SK-N-SH (cell line): ENCODE results near the gene B4GALNT2. TPM values are rescaled to one million over a fixed set of nuclear protein-coding genes. Genes with fewer than 3 reads are reported as not detected.
"Not testable (repeated sequence)": the region's sequence is repeated elsewhere in the genome, so short reads cannot be mapped to it uniquely, and the experiment has no call there.

Source experiments
- CTCF ChIA-PET: fragments of 300-600, 350-600 bp; formaldehyde crosslinking; extraction: SDS; loops from one replicate; lab custom pipeline; 2021; lab: Yijun Ruan, JAX
- POLR2A ChIA-PET: fragments of 350-600 bp; sonication (Branson Sonifier 250); formaldehyde crosslinking; extraction: SDS; loops from one replicate; lab custom pipeline; 2020; ENCODE audit warnings: antibody characterized with exemption, inconsistent platforms; lab: Yijun Ruan, JAX
- DNase-seq: peaks from one replicate; pipeline ENCODE4 v3.0.0; 2012
- H2AFZ ChIP-seq: fragments of 200-600 bp; sonication (generic); 2 replicates; pipeline ENCODE4 v1.8.1; 2016; ENCODE audit warnings: antibody characterized with exemption, mild to moderate bottlenecking, low read depth
- H3F3A ChIP-seq: fragments of 200-600 bp; sonication (generic); replicated peaks from 2 replicates; pipeline ENCODE3; 2016; ENCODE audit warnings: antibody characterized with exemption, mild to moderate bottlenecking; ENCODE audit not compliant: insufficient read depth
- H3K27ac ChIP-seq, 2 experiments: fragments of 200-500 bp in 1 of 2; fragments of 200-600 bp in 1 of 2; sonication (Bioruptor generic) in 1 of 2; sonication (generic), shearing (Covaris generic) in 1 of 2; 2 replicates each; pipeline versions ENCODE4 v1.5.1 to v1.6.1; 2014 to 2016; ENCODE audit warnings: low read depth in 2 of 2, inconsistent platforms in 1 of 2, low read length in 1 of 2, mild to moderate bottlenecking in 1 of 2, mixed read lengths in 1 of 2
- H3K27me3 ChIP-seq: fragments of 200-600 bp; sonication (generic), shearing (Covaris generic); 2 replicates; pipeline ENCODE4 v1.6.1; 2016; ENCODE audit warnings: mixed run types; ENCODE audit not compliant: insufficient read depth
- H3K36me3 ChIP-seq, 2 experiments: fragments of 200-500 bp in 1 of 2; fragments of 200-600 bp in 1 of 2; sonication (Bioruptor generic) in 1 of 2; sonication (generic) in 1 of 2; replicated peaks in 1 of 2; 2 replicates each; pipeline versions ENCODE3 to v1.5.1; 2014 to 2016; ENCODE audit warnings: low read length in 1 of 2, mild to moderate bottlenecking in 1 of 2; ENCODE audit not compliant: insufficient read depth in 2 of 2, control insufficient read depth in 1 of 2
- H3K4me1 ChIP-seq, 2 experiments: fragments of 200-500 bp in 1 of 2; fragments of 200-600 bp in 1 of 2; sonication (Bioruptor generic) in 1 of 2; sonication (generic), shearing (Covaris generic) in 1 of 2; 2 replicates each; pipeline versions ENCODE4 v1.5.1 to v1.6.1; 2014 to 2016; ENCODE audit warnings: low read depth in 1 of 2, low read length in 1 of 2, mixed run types in 1 of 2; ENCODE audit not compliant: insufficient read depth in 2 of 2, control insufficient read depth in 1 of 2
- H3K4me2 ChIP-seq: fragments of 200-600 bp; sonication (generic), shearing (Covaris generic); 2 replicates; pipeline ENCODE4 v1.6.1; 2017; ENCODE audit warnings: mixed run types
- H3K4me3 ChIP-seq, 2 experiments: fragments of 200-500 bp in 1 of 2; fragments of 200-600 bp in 1 of 2; sonication (Bioruptor generic) in 1 of 2; sonication (generic), shearing (Covaris generic) in 1 of 2; 2 replicates each; pipeline versions ENCODE4 v1.5.1 to v1.8.1; 2014 to 2016; ENCODE audit warnings: low read depth in 2 of 2, inconsistent platforms in 1 of 2, low read length in 1 of 2, mild to moderate bottlenecking in 1 of 2, mixed read lengths in 1 of 2, moderate library complexity in 1 of 2
- H3K79me2 ChIP-seq: fragments of 200-600 bp; sonication (generic); 2 replicates; pipeline ENCODE4 v1.8.1; 2017; ENCODE audit warnings: mild to moderate bottlenecking; ENCODE audit not compliant: insufficient read depth
- H3K9ac ChIP-seq: fragments of 200-600 bp; sonication (generic); 2 replicates; pipeline ENCODE4 v1.6.1; 2017; ENCODE audit warnings: mixed run types
- H3K9me2 ChIP-seq: fragments of 200-600 bp; sonication (generic); 2 replicates; pipeline ENCODE4 v1.6.1; 2017; ENCODE audit warnings: mixed run types
- H3K9me3 ChIP-seq: fragments of 200-600 bp; sonication (generic); 2 replicates; pipeline ENCODE4 v1.6.1; 2017; ENCODE audit warnings: mixed run types, mild to moderate bottlenecking, moderate library complexity
- H4K20me1 ChIP-seq: fragments of 200-600 bp; sonication (generic); 2 replicates; pipeline ENCODE4 v1.6.1; 2017; ENCODE audit warnings: mild to moderate bottlenecking, mixed run types; ENCODE audit not compliant: insufficient read depth
- EZH2phosphoT487 ChIP-seq: fragments of 200-600 bp; sonication (generic); IDR thresholded peaks from 2 replicates; pipeline ENCODE4 v1.6.1; 2017; ENCODE audit warnings: low read depth, mixed run types, mild to moderate bottlenecking, antibody characterized with exemption, moderate library complexity, borderline replicate concordance
- JUND ChIP-seq: IDR thresholded peaks from 2 replicates; pipeline ENCODE4 v1.4.0; 2012
- MAX ChIP-seq: IDR thresholded peaks from 2 replicates; pipeline ENCODE4 v1.4.0; 2012; ENCODE audit warnings: low read depth
- RCOR1 ChIP-seq: fragments of 150-350 bp; IDR thresholded peaks from 2 replicates; pipeline ENCODE4 v1.6.1; 2017; ENCODE audit warnings: antibody characterized with exemption, low read length
- SMC3 ChIP-seq: IDR thresholded peaks from 2 replicates; pipeline ENCODE4 v1.6.1; 2012; ENCODE audit warnings: low read depth, low read length, improper control_type of control experiment
- TAF1 ChIP-seq: IDR thresholded peaks from 2 replicates; pipeline ENCODE4 v1.6.1; 2012; ENCODE audit warnings: low read depth, mild to moderate bottlenecking, low read length, moderate library complexity, borderline replicate concordance
- USF1 ChIP-seq: IDR thresholded peaks from 2 replicates; pipeline ENCODE4 v1.4.0; 2012; ENCODE audit warnings: low read depth, borderline replicate concordance
- YY1 ChIP-seq: IDR thresholded peaks from 2 replicates; pipeline ENCODE4 v1.4.0; 2012; ENCODE audit warnings: low read depth, mild to moderate bottlenecking
- WGBS: methylation state at CpG from one replicate; pipeline ENCODE4 v1.1.6; 2017; ENCODE audit warnings: low lambda C conversion rate; 5-methylcytosine and 5-hydroxymethylcytosine counted together
- polyA plus RNA-seq, 3 experiments: library from polyadenylated mRNA; depleted of rRNA; stranded (reverse); fragments of >200 nt; gene quantifications; 2 replicates each; pipeline ENCODE4 v1.2.3, GENCODE V29; 2012

Gene B4GALNT2
- polyA plus RNA-seq, 1 of the 3 experiments (the other 2 are of a cell fraction): not detected

DNA sequence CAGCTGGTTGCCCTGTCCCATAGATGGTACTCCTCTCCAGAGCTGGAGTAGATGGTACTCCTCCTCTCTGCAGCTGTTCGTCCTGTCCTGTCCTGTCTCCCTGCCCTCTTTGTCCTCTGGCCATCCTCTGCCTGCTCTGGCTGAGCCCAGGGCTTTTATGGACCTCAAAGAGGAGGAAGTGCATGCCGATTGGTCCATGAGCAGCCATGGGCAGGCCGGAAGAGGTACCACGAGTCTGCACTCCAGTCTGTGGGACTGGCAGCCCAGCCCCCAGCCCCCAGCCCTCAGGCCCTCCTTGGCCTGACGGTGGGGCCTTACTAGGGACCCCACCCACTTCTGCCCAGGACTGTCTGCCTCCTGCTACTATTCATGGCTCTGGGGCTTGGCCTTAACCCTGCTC is 50.8 kb downstream of the B4GALNT2 start:
- TF ChIP-seq SMC3 (no peak), RCOR1 (no peak)
- no peaks in the 10 kb centered on the region for H3K79me2 ChIP-seq
- ChIA-PET POLR2A (no interaction called here), CTCF (interaction anchor here (7.3 kb wide), 1 partner anchor 45 kb away, joined by 100 read pairs; the partner anchor contains the start of gene PHOSPHO1)
- no peak overlapping the region for H2AFZ ChIP-seq
- H3K36me3 ChIP-seq: no peaks in the 10 kb centered on the region
- H3K4me3 ChIP-seq: no peak overlapping the region
- H3K27me3 ChIP-seq: peaks cover 27% of the 10 kb centered on the region; the same call in 1 of the 2 replicates
- H3K4me1 ChIP-seq: no peaks in the 10 kb centered on the region
- no peaks in the 10 kb centered on the region for H3K9me3 ChIP-seq
- H3F3A ChIP-seq: no peaks in the 10 kb centered on the region
- no peak overlapping the region for H3K9ac ChIP-seq
- no peak overlapping the region for H3K27ac ChIP-seq
- H3K9me2 ChIP-seq: no peaks in the 10 kb centered on the region
- no peak for DNase-seq
- H3K4me2 ChIP-seq: no peak overlapping the region
- WGBS: 4% methylated on average over 5 of the region's 5 CpGs
- H4K20me1 ChIP-seq: no peaks in the 10 kb centered on the region

DNA sequence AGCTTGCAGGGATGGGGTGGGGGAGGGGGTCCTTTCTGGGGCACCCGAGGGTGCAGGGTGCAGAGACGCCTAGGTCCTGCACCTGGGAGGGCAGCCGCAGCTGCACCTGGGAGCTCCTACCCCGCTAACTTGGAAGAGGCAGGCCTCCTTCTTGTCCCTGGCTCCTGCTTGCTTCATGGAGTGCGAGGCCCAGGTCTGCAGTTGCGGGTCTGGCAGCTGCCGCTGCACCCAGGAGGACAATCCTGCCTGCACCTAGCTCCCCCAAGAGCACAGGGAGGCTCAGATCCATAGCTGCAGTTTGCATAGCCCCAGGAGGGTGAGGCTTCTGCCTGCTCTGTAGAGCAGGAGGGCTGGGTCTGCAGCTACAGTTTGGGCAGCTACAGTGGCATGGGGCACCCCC is 51.2 kb downstream of the B4GALNT2 start:
- Histone ChIP-seq H3K36me3 (no peaks in the 10 kb centered on the region), H3K9me3 (no peaks in the 10 kb centered on the region), H3K9ac (no peak overlapping the region), H2AFZ (no peak overlapping the region), H3K4me3 (no peak overlapping the region), H3K27me3 (peaks cover 22% of the 10 kb centered on the region; the same call in 1 of the 2 replicates), H4K20me1 (no peaks in the 10 kb centered on the region), H3K79me2 (no peaks in the 10 kb centered on the region), H3K4me2 (no peak overlapping the region), H3F3A (no peaks in the 10 kb centered on the region), H3K9me2 (no peaks in the 10 kb centered on the region), H3K27ac (no peak overlapping the region), H3K4me1 (no peaks in the 10 kb centered on the region)
- TF ChIP-seq MAX (no peak), TAF1 (no peak), JUND (no peak), YY1 (no peak), EZH2phosphoT487 (no peak), USF1 (no peak)
- ChIA-PET POLR2A (no interaction called here), CTCF (interaction anchor here (7.3 kb wide), 1 partner anchor 44 kb away, joined by 100 read pairs; the partner anchor contains the start of gene PHOSPHO1)
- DNase-seq: no peak
- 11% methylated on average over 4 of the region's 7 CpGs for WGBS

GRCh38 chr17:49184522-49184921 is 52.0 kb downstream of the B4GALNT2 start:
- H3K27ac ChIP-seq, H3K36me3 ChIP-seq, H3K4me3 ChIP-seq, H3K4me2 ChIP-seq, DNase-seq, H2AFZ ChIP-seq, H3K9me2 ChIP-seq, H4K20me1 ChIP-seq, H3K9me3 ChIP-seq, H3K4me1 ChIP-seq, H3K79me2 ChIP-seq, H3K9ac ChIP-seq, H3F3A ChIP-seq, POLR2A ChIA-PET: not testable (repeated sequence)
- CTCF ChIA-PET: interaction anchor here (0.7 to 7.3 kb wide), 2 partner anchors 43 to 519 kb away, joined by 3 to 100 read pairs; partner anchors contain the start of gene PHOSPHO1
- peaks cover 15% of the 10 kb centered on the region; the same call in 1 of the 2 replicates for H3K27me3 ChIP-seq

- H3K4me1 ChIP-seq, H3K9ac ChIP-seq, H3K27ac ChIP-seq, H3K4me3 ChIP-seq, H3K4me2 ChIP-seq, H3K79me2 ChIP-seq, DNase-seq, CTCF ChIA-PET, H2AFZ ChIP-seq, H3F3A ChIP-seq, H4K20me1 ChIP-seq, H3K9me2 ChIP-seq, H3K27me3 ChIP-seq, POLR2A ChIA-PET, H3K36me3 ChIP-seq, H3K9me3 ChIP-seq: not testable (repeated sequence)
- 13% methylated on average over 1 of the region's 1 CpG for WGBS
Observed at GRCh38 chr17:49185381-49185780, 52.8 kb downstream of the B4GALNT2 start.
